ENCODE data around the gene TACC2. TPM values are rescaled to one million over a fixed set of nuclear protein-coding genes. Genes with fewer than 3 reads are reported as not detected.

The TACC2 gene
- total RNA-seq, 1 donor from 2014 or later, result 56.6 TPM

DNA sequence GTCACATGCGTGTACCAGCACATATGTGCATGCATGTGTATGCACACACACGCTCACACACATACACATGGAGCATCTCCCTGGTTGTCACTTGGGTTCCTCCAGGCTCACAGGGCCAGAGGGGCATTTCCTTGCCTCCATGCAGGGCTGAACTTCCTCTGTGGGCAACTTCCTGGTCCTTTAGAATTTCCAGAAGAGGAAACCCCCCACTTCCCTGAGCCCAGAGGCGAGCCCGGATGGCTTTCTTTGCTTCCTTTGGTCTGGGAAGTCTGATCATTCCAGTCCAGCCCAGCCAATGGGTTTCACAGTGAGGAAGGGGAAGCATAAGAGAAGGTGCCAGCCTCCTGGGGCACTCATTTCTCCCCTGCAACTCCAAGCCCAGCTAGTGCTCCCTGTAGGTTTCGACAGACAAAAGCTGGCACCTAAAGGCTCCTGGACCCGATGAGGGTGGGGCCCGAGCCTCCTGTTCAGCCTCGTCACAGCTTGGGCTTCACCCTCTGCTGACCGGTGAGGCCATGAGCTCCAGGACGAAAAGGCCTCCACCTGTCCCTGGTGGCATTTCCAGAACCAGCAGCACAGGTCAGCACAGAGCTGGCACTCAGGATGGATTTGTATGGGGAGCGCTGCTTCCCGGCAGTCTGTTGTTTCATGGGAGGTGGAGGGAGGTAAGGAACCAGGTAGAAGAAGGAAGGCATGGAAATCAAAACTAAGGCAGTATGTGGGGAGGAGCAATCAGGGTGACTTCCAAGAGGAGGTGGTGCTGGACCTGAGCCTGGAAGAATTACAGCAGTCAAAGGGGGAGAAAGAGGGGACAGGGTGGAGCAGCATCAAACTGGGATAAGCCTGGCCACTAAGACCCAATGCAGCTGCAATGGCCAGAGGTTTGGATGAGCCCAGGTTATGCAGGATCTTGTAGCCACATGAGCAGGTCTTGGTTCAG lies 305.8 kb downstream of the TACC2 start:
- no peaks in the 10 kb centered on the region for H3K27me3 Mint-ChIP-seq (ENCODE audit: low read depth)
- no peak overlapping the region for H3K4me3 Mint-ChIP-seq (ENCODE audit: unreplicated experiment)
- H3K9me3 Mint-ChIP-seq (ENCODE audit: low read depth), result no peaks in the 10 kb centered on the region
- no peaks in the 10 kb centered on the region for H3K36me3 Mint-ChIP-seq (ENCODE audit: low read depth)
- no peak overlapping the region for H3K27ac Mint-ChIP-seq (ENCODE audit: unreplicated experiment)
- peaks cover 28% of the 10 kb centered on the region for H3K4me1 Mint-ChIP-seq (ENCODE audit: low read depth)
- no peak for TF ChIP-seq CTCF (IDR thresholded peaks at IDR 0.05)
- DNase-seq (ENCODE audit: low spot score), result no peak

- no peaks in the 10 kb centered on the region for H3K9me3 Mint-ChIP-seq (ENCODE audit: low read depth)
- no peaks in the 10 kb centered on the region for H3K27me3 Mint-ChIP-seq (ENCODE audit: low read depth)
- peaks cover 30% of the 10 kb centered on the region for H3K4me1 Mint-ChIP-seq (ENCODE audit: low read depth)
- no peak overlapping the region for H3K4me3 Mint-ChIP-seq (ENCODE audit: unreplicated experiment)
- TF ChIP-seq CTCF (IDR thresholded peaks at IDR 0.05), result no peak
- no peak for DNase-seq (ENCODE audit: low spot score)
- no peak overlapping the region for H3K27ac Mint-ChIP-seq (ENCODE audit: unreplicated experiment)
- no peaks in the 10 kb centered on the region for H3K36me3 Mint-ChIP-seq (ENCODE audit: low read depth)
Observed at GRCh38 chr10:122295451-122295809, 306.5 kb downstream of the TACC2 start.

DNA sequence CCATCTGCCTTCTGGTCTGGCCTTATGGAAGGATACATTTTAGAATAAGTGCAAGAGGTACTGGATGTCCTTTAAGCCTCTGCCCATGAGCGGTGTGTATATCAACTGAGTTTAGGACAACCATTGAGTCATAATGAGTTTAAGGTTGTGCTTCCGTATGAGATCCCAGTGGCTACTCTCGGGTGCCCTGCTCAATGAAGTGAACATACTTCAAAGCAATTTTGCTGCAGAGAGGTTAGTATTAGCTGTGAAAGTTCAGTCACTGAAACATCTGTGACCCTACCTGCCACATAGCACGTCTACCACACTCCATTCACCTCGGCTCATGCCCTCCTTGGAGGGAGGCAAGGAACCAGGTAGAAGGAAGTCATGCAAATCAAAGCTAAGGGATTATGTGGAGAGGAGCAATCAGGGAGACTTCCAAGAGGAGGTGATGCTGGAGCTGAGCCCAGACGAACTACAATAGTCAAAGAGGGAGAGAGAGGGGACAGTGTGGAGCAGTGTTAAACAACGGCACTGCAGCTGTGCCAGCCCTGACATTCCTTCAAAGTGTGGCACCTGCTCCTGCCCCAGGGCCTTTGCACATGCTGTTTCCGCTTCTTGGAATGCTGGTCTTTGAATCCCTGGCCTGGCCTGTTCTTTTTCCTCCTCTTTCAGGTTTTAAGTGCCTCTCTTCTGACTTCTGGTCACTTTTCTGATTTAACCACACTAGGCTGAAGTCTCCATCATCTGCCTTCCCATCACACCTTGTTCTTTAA lies 307.6 kb downstream of the TACC2 start:
- Mint-ChIP-seq H3K27me3 (ENCODE audit: low read depth) (no peaks in the 10 kb centered on the region), H3K9me3 (ENCODE audit: low read depth) (no peaks in the 10 kb centered on the region), H3K4me3 (ENCODE audit: unreplicated experiment) (no peak overlapping the region), H3K4me1 (ENCODE audit: low read depth) (peaks cover 41% of the 10 kb centered on the region), H3K36me3 (ENCODE audit: low read depth) (no peaks in the 10 kb centered on the region), H3K27ac (ENCODE audit: unreplicated experiment) (no peak overlapping the region)
- no peak for TF ChIP-seq CTCF (IDR thresholded peaks at IDR 0.05)
- DNase-seq (ENCODE audit: low spot score), result no peak

GRCh38 chr10:122297583-122297982 lies 308.6 kb downstream of the TACC2 start:
- H3K4me3 Mint-ChIP-seq (ENCODE audit: unreplicated experiment), result no peak overlapping the region
- no peaks in the 10 kb centered on the region for H3K36me3 Mint-ChIP-seq (ENCODE audit: low read depth)
- H3K4me1 Mint-ChIP-seq (ENCODE audit: low read depth), result peaks cover 49% of the 10 kb centered on the region
- no peak for DNase-seq (ENCODE audit: low spot score)
- no peaks in the 10 kb centered on the region for H3K27me3 Mint-ChIP-seq (ENCODE audit: low read depth)
- TF ChIP-seq CTCF (IDR thresholded peaks at IDR 0.05), result no peak
- no peak overlapping the region for H3K27ac Mint-ChIP-seq (ENCODE audit: unreplicated experiment)
- no peaks in the 10 kb centered on the region for H3K9me3 Mint-ChIP-seq (ENCODE audit: low read depth)

- no peak for DNase-seq (ENCODE audit: low spot score)
- Mint-ChIP-seq H3K36me3 (ENCODE audit: low read depth) (no peaks in the 10 kb centered on the region), H3K27me3 (ENCODE audit: low read depth) (no peaks in the 10 kb centered on the region), H3K4me3 (ENCODE audit: unreplicated experiment) (no peak overlapping the region), H3K27ac (ENCODE audit: unreplicated experiment) (no peak overlapping the region), H3K9me3 (ENCODE audit: low read depth) (no peaks in the 10 kb centered on the region), H3K4me1 (ENCODE audit: low read depth) (peaks cover 45% of the 10 kb centered on the region)
- TF ChIP-seq CTCF (IDR thresholded peaks at IDR 0.05), result no peak
Observed at GRCh38 chr10:122298206-122298597, 309.2 kb downstream of the TACC2 start.

Measured in chondrocyte (in vitro differentiated cells).